LNCaP clone FGC (cell line): Measurements from ENCODE around the gene KRTAP1-5.

Experiments used
- DNase-seq: peaks from one replicate; pipeline ENCODE4 v3.0.0-alpha.2; 2011; ENCODE audit warnings: low read depth
- H3K4me3 ChIP-seq: 2 replicates; pipeline ENCODE4 v1.5.1; 2011; ENCODE audit warnings: mild to moderate bottlenecking, low read depth, low read length, control low read depth
- TF ChIP-seq, protein P1 (sequence below): IDR thresholded peaks from 2 replicates; pipeline ENCODE4 v1.5.1; 2012; ENCODE audit warnings: mild to moderate bottlenecking; ENCODE audit not compliant: control insufficient read depth, insufficient read depth; ENCODE audit errors: extremely low read depth

KRTAP1-5 gene

DNA sequence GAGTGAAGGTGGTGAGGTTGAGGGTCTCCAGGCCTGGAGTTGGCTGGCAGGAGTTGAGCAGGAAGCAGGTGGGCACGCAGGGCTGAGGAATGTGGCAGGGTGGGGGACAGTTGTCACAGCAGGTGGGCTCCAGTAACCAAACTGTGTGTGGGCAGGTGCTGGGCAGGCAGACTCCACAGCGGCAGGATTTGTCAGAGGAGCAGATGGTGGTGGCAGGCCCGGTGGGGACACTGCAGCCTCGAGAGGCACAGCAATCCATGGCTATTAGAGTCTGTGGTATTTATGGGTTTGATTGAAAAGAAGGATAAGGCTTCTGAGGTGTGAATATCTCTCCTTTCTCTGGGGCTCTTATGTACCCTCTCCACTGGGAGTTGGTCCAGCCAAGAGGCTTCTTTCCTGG is 33.2 kb downstream of the KRTAP1-5 start, which contains the start of gene KRTAP3-3:
KRTAP3-3 (minus strand) TSS at position 326 of the 400 bp plus-strand sequence; CDS start at position 259, 67 bp downstream.
- DNase-seq: peak; percentile 70
- H3K4me3 ChIP-seq: no peak within 1 kb of the TSS
- TF ChIP-seq, protein P1, sequence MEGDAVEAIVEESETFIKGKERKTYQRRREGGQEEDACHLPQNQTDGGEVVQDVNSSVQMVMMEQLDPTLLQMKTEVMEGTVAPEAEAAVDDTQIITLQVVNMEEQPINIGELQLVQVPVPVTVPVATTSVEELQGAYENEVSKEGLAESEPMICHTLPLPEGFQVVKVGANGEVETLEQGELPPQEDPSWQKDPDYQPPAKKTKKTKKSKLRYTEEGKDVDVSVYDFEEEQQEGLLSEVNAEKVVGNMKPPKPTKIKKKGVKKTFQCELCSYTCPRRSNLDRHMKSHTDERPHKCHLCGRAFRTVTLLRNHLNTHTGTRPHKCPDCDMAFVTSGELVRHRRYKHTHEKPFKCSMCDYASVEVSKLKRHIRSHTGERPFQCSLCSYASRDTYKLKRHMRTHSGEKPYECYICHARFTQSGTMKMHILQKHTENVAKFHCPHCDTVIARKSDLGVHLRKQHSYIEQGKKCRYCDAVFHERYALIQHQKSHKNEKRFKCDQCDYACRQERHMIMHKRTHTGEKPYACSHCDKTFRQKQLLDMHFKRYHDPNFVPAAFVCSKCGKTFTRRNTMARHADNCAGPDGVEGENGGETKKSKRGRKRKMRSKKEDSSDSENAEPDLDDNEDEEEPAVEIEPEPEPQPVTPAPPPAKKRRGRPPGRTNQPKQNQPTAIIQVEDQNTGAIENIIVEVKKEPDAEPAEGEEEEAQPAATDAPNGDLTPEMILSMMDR: no peak

DNA sequence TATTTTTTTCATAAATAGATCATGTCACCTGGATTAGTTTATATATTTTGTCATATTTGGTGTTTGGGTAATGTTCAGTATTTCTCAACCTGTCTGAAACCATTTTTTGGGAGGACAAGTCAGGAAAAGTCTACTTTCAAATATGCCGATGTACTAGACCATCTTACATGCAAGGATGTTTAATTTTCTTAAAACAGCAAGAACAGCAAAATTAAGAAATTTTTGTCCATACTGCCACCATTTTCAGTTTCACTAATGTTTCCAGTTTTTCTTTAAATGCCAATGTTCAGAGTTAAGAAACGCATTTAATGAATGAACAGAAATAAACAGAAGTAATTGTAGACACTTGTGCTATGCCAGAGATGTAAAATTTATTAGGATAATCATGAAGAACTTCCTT is 33.9 kb downstream of the KRTAP1-5 start:
- TF ChIP-seq, protein P1: no peak
- no peak for DNase-seq
- H3K4me3 ChIP-seq: no peak overlapping the region

- DNase-seq: no peak
- TF ChIP-seq, protein P1: no peak
- H3K4me3 ChIP-seq: no peak overlapping the region
Measured at GRCh38 chr17:40992666-40993065, 34.3 kb downstream of the KRTAP1-5 start.

GRCh38 chr17:40986920-40987319 is 40.1 kb downstream of the KRTAP1-5 start:
- DNase-seq: no peak
- no peak overlapping the region for H3K4me3 ChIP-seq
- TF ChIP-seq, protein P1: no peak

DNA sequence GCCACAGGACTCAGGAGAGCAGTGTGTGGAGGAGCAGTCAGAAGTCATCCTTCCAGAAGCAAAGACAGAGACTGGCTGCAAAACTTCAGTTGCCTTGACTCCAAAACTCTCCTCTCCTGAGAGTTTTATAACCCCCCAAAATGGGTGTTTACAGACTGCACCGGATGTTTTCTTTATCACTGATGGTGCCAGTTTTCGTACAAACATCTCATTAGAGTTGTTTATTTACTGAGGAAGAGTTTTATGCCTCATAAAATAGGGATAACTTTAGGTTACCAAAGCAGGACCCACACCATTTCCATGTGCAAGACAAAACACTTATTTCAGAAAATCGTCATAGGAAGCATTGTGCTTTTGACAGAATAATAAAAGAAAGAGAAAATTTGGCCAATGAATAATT is 42.8 kb downstream of the KRTAP1-5 start, which contains the start of gene KRT40:
KRT40 (minus strand) TSS at position 101 of the 400 bp plus-strand sequence; CDS start at position 48, 53 bp downstream.
- H3K4me3 ChIP-seq: no peak within 1 kb of the TSS
- TF ChIP-seq, protein P1: no peak
- no peak for DNase-seq

DNA sequence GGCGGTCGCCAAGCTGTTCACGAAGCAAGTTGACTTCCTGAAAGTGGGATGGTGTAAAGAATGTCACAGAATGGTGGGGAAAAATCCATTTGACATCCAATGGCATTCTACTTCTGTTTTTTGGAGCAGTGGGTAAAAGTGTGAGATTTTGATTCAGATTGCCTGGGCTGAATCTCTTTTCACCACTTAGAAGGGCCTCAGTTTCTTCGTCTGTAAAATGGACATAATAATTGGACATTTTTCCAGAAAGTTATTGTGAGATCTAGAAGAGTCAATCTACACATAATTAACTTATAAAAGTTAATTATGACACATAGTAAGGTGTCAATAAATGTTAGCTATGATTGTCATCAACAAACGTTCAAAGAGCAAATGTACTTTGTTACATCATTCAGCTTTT is 45.9 kb downstream of the KRTAP1-5 start:
- no peak for DNase-seq
- H3K4me3 ChIP-seq: no peak overlapping the region
- TF ChIP-seq, protein P1: no peak

GRCh38 chr17:40980596-40980995 is 46.4 kb downstream of the KRTAP1-5 start:
- H3K4me3 ChIP-seq: no peak overlapping the region
- DNase-seq: no peak
- TF ChIP-seq, protein P1: no peak
